Ramos (cell line): ENCODE measurements around the gene S100A6.
"Not testable (repeated sequence)": the region's sequence is repeated elsewhere in the genome, so short reads cannot be mapped to it uniquely, and the experiment has no call there.

Experiments
- in situ Hi-C: fragments of 300-500 bp; cut with MboI; formaldehyde crosslinking; loops from one replicate; pipeline ENCODE4 v1.14.3; 2022; ENCODE audit warnings: low sequenced_read_pairs; ENCODE audit not compliant: unreplicated experiment

Gene S100A6

DNA sequence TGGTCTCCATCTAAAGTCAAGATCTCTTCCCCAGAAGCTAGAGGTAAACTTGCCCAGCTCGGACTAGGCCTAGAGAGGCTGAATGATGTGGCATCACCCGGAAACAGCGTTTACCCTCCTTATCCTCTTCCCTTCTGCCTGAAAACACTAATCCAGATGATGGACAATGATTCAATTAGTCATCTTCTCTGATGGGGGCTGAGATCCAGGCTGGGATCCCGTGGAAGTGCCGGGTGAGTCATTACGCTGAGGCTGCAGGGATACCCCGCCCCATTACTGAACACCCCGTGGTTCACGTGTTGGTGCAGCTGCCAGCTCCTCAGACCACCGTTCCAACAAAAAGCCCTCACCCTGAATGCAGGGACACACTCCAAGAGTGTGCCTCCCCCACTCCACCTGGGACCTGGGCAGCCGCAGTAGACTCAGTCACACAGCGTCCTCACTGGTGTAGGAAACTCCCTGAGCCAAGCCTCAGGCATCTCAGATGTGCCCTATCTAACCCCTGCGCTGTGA, 2.0 kb downstream of the S100A6 start:
- in situ Hi-C loops, result no loop called here

DNA sequence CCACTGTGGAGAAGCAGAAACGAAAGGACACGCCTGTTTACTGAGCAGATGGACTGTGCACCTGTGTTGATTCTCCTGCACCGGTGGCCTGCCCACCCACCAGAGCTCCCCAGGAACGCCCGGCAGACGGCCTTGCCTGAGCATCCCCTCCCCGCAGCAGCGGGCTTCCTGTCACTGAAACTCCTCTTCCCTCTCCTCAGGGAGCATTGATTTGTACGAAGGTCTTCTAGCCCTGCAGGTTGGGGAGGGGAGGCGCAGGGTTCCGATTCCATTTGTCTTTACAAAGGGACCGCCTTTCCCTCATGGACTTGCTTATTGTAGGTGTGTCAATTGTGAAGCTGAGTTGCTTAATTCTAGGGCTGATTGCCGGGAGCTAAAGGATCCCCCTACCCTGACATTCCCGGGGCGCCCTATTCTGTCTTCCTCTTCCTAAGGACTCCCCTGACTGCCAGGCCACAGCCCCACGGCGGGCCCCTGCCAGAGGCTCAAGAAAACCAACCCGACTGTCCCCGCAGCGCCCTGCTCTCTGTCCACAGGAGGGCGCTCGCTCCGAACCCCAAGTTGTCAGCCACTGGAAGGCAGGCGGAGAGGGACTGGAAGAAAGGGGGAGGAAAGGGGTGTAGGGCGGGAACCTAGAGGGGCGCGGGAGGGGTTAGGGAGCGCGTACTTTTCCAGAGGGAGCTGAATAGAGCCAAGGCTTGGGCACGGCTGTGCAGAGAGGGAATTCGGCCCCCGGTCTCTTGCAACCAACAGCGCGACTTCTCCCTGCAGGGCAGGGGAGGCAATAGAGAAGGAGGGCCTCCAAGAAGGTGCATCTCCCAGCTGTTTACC, 2.8 kb downstream of the S100A6 start:
- in situ Hi-C loops, result no loop called here

DNA sequence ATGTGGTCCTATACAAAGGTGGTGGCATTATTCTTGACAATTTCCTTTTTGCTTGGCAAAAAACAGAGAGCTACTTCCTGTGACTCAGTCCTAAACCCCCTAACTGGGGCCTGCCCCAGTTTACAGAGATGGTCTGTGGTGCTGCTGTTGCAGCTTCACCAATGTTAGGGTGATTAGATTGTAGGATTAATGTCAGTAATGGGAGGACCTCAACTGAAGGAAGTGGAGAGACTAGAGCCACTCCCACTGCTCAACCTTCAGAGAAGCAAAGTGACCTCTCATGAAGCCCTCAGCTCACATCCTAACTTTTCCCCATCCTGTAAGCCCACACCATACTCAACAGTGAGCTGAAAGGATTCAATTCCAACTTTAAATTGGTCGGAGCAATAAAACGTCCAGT, 3.6 kb downstream of the S100A6 start:
- in situ Hi-C loops, result no loop called here

DNA sequence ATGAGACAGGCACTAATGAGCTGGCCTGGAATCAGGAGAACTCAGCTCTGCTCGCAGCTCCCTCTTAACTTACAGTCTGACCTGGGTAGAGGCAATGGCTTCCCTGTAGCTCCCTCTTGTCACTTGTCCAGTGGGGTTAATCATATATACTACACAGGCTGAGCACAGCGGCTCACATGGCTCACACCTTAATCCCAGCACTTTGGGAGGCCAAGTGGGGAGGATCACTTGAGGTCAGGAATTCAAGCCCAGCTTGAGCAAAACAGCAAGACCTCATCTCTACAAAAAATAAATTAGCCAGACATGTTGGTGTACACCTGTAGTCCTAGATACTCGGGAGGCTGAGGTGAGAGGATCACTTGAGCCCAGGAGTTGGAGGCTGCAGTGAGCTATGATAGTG, 4.2 kb downstream of the S100A6 start:
- in situ Hi-C loops, result no loop called here

DNA sequence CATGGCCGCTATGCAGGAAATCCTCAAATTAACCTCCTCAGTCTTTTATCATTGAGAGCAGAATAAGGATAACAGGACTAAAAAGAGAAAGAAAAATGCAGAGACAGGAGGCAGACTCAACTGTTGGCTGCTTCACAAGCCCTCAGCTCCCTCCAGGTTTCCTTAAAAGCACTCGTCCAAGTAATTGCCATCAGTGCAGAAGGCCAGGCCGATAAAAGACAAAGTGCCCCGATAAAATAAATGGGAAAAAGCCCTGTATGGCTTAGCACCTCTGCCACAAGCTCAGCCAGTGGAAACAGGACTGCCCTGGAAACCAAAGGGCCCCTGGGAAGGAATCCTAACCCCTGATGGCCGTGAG, 8.1 kb downstream of the S100A6 start:
- in situ Hi-C loops, result no loop called here

DNA sequence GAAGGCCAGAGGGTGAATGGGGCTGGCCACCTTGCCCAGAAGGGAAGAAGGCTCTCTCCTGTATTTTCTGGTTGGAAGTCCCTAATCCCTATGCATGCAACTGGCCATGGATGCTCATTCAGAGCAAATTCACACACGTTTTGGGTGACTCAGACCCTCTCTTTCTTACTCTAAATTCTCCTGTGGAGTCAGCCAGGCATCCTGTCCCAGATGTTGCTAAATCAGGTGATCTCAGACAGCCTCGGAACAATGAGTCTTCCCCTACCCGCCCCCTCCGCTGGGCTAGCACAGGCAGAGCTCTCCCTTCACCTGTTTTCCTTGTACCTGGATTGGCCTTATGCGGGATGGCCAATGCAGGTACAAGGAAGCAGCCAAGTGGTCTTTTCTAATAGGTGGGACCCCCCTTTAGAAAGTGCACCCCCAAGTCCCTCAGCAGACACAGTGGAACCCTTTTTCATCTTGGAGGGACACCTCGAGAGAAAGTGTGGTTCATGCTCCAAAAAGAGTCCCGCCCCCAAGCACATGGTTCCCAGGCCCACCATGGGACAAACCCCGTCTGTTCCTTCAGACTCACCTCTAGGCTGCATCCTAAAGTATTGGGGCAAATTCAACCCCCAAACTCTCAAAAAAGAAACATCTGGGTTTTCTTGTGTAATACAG, 8.6 kb downstream of the S100A6 start:
- in situ Hi-C loops, result no loop called here

DNA sequence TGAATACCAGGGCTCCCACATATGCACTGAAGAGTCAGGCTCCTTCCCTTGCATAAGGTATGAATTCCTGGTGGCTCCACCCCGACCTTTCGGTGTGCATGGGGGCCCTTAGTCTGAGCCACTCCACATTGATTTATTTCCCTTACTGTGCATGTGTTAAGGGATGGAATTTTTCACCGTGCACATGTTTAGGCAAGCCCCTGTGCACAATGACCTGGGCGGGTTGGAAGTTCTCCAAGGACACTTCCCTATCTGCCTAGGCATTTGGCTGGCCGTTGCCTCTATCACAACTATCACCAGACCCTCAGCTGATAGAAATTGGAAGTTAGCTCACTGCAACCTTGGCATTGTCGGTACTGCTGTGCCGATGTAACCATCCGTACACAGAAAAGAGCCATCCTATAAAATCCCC, 9.7 kb downstream of the S100A6 start:
- in situ Hi-C loops, result no loop called here

DNA sequence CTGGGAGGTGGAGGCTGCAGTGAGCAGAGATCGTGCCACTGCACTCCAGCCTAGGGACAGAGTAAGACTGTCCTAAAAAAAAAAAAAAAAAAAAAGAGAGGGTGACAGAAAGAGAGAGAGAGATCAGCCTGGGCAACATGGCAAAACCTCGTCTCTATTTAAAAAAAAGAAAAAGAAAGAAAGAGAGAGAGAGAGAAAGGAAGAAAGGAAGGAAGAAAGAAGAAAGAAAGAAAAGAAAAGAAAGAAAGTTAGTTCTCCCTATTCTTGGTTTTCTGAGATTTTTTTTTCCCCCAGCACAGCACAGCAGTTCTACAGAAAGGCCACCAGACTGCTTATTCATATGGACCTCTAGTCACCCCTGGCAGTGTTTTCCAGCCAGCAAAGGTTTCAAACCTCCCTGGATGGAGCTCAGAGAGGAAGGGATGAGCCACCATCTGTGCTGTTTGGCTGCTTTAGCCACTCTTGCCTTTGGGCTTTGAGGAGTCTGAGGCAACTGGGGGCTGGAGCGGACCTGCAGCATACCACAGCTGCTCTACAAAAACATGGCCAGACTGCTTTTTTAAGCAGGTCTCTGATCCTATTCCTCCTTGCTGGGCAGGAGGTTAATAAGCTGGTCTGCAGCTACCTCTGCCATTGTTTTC, 10.6 kb downstream of the S100A6 start:
- in situ Hi-C loops, result no loop called here

DNA sequence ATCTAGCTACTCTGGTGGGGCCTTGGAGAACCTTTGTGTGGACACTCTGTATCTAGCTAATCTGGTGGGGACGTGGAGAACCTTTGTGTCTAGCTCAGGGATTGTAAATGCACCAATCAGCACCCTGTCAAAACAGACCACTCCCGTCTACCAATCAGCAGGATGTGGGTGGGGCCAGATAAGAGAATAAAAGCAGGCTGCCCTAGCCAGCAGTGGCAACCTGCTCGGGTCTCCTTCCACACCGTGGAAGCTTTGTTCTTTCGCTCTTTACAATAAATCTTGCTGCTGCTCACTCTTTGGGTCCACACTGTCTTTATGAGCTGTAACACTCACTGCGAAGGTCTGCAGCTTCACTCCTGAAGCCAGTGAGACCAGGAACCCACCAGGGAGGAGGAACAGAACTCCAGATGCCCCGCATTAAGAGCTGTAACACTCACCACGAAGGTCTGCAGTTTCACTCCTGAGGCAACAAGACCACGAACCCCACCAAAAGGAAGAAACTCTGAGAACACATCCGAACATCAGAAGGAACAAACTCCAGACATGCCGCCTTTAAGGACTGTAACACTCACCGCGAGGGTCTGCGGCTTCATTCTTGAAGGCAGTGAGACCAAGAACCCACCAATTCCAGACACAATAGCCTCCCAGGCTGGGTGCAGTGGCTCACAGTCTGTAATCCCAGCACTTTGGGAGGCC, 13.3 kb downstream of the S100A6 start:
- in situ Hi-C loops, result not testable (repeated sequence)

DNA sequence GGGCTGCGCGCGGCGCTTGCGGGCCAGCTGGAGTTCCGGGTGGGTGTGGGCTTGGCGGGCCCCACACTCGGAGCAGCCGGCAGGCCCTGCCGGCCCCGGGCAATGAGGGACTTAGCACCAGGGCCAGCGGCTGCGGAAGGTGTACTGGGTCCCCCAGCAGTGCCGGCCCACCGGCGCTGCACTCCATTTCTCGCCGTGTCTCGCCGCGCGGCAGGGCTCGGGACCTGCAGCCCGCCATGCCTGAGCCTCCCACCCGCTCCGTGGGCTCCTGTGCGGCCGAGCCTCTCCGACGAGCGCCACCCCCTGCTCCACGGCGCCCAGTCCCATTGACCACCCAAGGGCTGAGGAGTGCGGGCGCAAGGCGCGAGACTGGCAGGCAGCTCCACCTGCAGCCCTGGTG, 14.0 kb downstream of the S100A6 start:
- in situ Hi-C loops, result not testable (repeated sequence)

DNA sequence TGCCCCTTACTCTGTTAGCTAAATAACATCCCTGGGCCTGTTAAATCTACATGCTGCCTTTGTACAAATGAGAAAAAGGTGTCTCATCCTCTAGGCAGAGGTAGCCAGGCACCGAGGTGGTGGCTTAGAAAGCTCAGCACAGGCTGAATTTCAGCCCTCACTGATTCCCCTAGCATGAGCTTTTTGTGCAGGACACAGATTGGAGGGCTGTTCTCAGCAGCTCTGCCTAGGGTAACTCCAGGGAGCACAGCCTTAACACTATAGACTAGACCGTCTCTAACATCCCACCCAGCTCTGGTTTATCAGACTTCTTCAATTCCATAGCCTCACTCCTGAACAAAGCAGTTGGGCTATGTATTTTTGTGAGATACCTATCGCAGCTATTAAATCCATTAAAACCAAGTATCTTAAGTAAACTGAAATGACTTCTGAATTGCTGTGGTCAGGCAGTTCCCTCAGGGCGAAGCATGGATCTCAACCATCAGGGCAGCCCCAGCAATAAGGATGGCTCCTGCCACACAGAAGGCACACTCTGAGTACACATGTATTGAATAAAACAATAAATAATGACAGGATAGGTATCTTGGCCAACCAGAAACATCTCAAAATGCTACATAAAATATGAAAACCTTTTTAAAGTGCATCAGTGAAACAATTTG, 14.8 kb downstream of the S100A6 start:
- in situ Hi-C loops, result no loop called here

DNA sequence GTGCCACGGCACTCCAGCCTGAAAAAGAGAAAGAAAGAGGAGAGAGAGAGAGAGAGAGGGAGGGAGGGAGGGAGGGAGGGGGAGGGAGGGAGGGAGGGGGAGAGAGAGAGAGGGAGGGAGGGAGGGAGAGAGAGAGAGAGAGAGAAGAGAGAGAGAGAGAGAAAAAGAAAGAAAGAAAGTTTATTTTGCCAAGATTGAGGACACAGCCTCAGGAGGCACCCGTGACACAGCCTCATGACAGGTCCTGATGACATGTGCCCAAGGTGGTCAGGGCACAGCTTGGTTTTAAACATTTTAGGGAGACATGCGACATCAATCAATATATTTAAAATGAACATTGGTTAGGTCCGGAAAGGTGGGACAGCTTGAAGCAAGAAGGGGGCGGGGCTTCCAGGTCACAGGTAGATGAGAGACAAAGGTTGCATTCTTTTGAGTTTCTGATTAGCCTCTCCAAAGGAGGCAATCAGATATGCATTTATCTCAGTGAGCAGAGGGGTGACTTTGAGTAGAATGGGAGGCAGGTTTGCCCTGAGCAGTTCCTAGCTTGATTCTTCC, 15.6 kb downstream of the S100A6 start:
- in situ Hi-C loops, result not testable (repeated sequence)

DNA sequence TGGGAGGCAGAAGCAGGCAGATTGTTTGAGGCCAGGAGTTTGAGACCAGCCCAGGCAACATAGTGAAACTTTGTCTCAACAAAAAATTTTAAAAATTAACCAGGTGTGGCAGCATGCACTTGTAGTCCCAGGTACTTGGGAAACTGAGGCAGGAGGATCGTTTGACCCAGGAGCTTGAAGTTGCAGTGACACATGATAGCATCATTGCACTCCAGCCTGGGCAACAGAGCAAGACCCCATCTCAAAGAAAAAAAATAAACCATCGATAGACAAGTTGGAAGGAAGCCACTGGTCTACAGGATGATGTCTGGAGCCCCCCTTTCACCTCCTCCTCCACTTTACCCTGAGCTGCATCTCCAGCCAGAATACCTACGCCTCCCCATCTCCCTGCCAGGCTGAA, 16.5 kb downstream of the S100A6 start:
- in situ Hi-C loops, result no loop called here

DNA sequence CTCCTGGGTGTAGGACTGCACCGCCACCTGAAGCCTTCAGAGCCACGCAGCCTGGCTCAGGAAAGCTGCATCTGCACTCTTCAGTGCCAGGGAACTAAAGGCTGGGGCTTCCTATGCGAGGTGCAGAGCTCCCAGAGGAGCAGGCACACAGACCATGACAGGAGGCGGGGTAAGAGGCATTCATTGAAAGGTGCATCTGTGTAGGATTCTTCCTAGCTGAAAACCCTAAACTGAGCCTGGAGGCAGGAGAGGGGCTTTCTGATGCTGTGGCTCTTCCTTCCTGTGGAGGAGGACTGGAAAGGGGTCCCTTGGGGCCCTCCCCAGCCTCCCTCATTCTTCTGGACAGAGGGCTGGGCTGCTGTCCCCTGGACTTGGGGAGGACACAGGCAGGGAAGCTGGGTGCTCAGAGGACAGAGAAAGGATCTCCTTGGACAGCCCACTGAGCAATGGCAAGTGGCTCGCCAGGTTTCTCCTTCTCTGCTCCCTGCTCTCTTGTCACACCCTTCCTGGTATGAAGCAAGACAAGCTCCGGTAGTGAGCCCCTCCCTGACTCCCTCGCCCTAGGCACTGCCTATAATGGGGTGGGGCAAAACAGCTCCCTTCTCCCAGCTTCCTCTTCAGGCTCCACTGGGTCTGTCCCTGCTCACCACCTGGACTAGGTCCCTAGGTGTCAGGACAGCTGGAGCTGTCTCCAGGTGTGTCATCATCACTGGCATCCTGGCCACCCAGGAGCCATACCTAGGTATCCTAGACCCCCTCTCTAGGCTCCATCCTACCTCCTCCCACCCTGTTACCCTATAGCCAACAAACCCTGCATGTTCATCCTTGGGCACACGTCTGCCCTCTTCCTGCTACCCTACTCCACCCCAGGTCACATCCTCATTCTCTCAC, 20.0 kb downstream of the S100A6 start:
- in situ Hi-C loops, result no loop called here

DNA sequence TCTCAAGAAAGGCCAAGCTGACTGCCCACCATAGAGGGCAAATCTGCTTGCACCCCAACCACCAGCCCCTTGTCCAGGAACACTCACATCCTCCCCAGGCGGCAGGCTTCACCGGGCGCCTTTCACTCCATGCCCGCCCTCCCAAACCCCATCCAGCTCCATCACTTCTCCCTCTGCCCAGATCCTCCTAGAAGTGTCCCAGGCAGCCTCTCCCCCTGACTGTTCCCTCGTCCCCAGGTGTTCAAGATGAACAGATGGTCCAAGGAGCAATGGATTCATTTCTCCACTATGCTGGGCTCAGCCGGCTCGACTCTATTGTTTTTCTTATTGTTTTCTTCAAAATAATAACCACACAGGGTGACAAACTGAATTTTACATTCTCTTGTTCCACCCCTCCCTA, 22.1 kb downstream of the S100A6 start:
- in situ Hi-C loops, result no loop called here

DNA sequence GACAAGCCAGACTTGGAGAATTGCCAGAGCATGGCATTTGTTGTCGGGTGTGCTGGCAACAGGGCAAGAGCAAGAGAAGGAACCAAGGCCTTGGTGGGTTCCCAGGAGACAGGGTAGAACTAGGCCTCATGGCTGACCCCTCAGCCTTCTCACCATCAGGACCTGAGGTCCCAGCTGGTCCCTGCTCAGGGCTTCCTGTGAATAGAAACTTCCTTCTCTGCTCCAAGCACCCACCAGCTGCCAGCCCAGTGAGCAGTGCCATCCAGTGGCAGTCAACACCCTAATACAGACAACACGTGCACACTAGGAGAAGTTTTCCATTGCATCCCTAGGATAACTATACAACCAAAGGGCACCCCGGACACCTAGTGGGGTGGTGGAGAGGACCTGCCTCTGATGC, 22.8 kb downstream of the S100A6 start:
- in situ Hi-C loops, result no loop called here

DNA sequence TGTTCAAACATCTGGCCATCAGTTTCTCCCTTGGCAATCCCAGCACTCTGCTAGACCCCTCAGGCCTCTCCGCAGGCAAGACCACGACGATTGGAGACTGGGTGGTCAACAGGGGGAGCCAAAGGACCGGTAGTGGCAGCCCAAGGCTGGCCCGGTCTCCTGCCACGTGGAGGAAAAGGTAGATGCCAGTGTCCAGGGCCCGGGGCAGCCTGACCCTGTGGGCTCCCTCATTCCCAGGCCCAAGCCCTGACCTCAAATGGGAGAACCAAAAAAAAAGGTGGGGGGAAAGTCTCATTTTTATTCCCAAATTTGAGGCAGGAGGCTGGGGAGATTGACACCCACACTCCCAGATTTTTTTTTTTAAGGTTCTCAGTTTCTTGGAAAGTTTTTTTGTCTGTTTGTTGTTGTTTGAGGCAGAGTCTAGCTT, 24.8 kb downstream of the S100A6 start:
- in situ Hi-C loops, result no loop called here

DNA sequence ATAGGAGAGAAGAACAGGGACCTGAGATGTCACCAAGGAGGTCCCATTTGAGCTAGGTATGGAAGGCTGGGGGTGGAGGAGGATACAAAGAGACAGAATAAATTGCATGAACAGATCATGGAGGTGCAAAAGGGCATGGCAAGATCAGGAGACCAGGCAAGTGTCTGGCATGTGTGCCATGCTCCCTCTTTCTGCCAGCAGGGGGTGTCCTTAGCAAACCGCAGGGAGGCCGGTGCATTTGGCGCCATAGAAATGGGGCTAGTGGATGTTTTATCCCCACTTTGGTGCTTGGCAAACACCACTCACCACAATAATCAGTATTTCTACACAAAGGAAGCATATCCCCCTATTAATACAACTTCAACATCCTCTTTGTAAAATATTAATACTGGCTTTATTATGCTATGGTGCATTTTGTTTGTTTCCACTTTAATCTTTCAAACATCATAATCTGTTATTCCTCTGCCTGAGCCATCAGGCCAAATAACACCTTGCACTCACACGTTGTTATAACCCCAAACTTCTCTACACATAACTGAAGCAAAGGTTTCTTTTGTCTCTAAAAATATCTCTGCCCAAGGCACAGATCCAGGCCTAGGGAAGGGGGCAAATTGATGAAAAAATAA, 25.9 kb downstream of the S100A6 start:
- in situ Hi-C loops, result no loop called here
